GM12878 (cell line): Measurements from ENCODE around the gene FCAR. TPM values are rescaled to one million over a fixed set of nuclear protein-coding genes. Genes with fewer than 3 reads are reported as not detected.

Experiments
- ATAC-seq: fragments of 200-7000 bp; cut with Tn5 transposase; 3 replicates; pipeline ENCODE4 v1.9.1; 2020; ENCODE audit warnings: mild to moderate bottlenecking, moderate library complexity
- BruUV-seq: library from RNA; stranded (reverse); fragments of 400-500 nt; replicated peaks from 2 replicates; lab custom pipeline; 2021; lab: Mats Ljungman, UMichigan
- CTCF ChIA-PET: fragments of 300-600 bp; sonication (Branson Sonifier 250); formaldehyde crosslinking; extraction: SDS; loops from one replicate; lab custom pipeline; 2021; ENCODE audit warnings: inconsistent platforms; lab: Yijun Ruan, JAX
- POLR2A ChIA-PET: fragments of 350-600 bp; formaldehyde crosslinking; extraction: SDS; loops from one replicate; lab custom pipeline; 2021; ENCODE audit warnings: inconsistent platforms; lab: Charles Lee
- RAD21 ChIA-PET: fragments of 300-600 bp; sonication (Branson Sonifier 250); formaldehyde crosslinking; loops from one replicate; lab custom pipeline; 2023; ENCODE audit warnings: antibody characterized with exemption; ENCODE audit not compliant: unreplicated experiment; lab: Charles Lee
- SMC1A ChIA-PET: fragments of 300-600 bp; sonication (Branson Sonifier 250); formaldehyde crosslinking; loops from one replicate; lab custom pipeline; 2023; ENCODE audit not compliant: unreplicated experiment, uncharacterized antibody; lab: Charles Lee
- DNase-seq: peaks from one replicate; pipeline ENCODE4 v3.0.0-alpha.2; 2011; ENCODE audit warnings: low read depth, low spot score
- FAIRE-seq: peaks from 3 replicates; lab custom pipeline; 2011; peaks lifted over from hg19 to GRCh38; lab: Jason Lieb, UNC
- H2AFZ ChIP-seq: 2 replicates; pipeline ENCODE4 v1.6.0; 2011; ENCODE audit warnings: low read depth, low read length, control low read depth; ENCODE audit not compliant: control insufficient read depth
- H3K27ac ChIP-seq: 2 replicates; pipeline ENCODE4 v1.5.1; 2011; ENCODE audit warnings: control low read depth; ENCODE audit not compliant: control insufficient read depth, insufficient read depth
- H3K27me3 ChIP-seq, 2 experiments: replicated peaks in 1 of 2; 2 replicates each; pipeline versions ENCODE4 v1.6.0 to v1.6.1; 2011; ENCODE audit warnings: low read length in 1 of 2; ENCODE audit not compliant: control insufficient read depth in 2 of 2, insufficient read depth in 2 of 2
- H3K36me3 ChIP-seq, 2 experiments: 2 replicates each; pipeline ENCODE4 v1.5.1; 2011; ENCODE audit warnings: low read length in 1 of 2; ENCODE audit not compliant: control insufficient read depth in 2 of 2, insufficient read depth in 2 of 2
- H3K4me1 ChIP-seq: 2 replicates; pipeline ENCODE4 v1.6.1; 2011; ENCODE audit warnings: mild to moderate bottlenecking, low read length, moderate library complexity, mixed read lengths; ENCODE audit not compliant: control insufficient read depth, insufficient read depth
- H3K4me2 ChIP-seq: 2 replicates; pipeline ENCODE4 v1.6.0; 2011; ENCODE audit warnings: control low read depth; ENCODE audit not compliant: control insufficient read depth, insufficient read depth
- H3K4me3 ChIP-seq: fragments of 200-600 bp; sonication (generic); 2 replicates; pipeline ENCODE4 v1.5.1; 2016
- H3K79me2 ChIP-seq: 2 replicates; pipeline ENCODE4 v1.6.0; 2011; ENCODE audit warnings: low read length; ENCODE audit not compliant: control insufficient read depth, insufficient read depth
- H3K9ac ChIP-seq: 2 replicates; pipeline ENCODE4 v1.8.0; 2011; ENCODE audit warnings: low read length, control low read depth, mixed read lengths; ENCODE audit not compliant: control insufficient read depth, insufficient read depth
- H3K9me3 ChIP-seq: replicated peaks from 3 replicates; pipeline ENCODE4 v1.5.1; 2011; ENCODE audit warnings: mild to moderate bottlenecking, low read length; ENCODE audit not compliant: control insufficient read depth, insufficient read depth
- H4K20me1 ChIP-seq: 2 replicates; pipeline ENCODE4 v1.6.0; 2011; ENCODE audit not compliant: control insufficient read depth, insufficient read depth
- PAX8 ChIP-seq: fragments of 450-650 bp; IDR thresholded peaks from 2 replicates; pipeline ENCODE4 v1.6.1; 2017; ENCODE audit warnings: mild to moderate bottlenecking, moderate library complexity
- ZZZ3 ChIP-seq: IDR thresholded peaks from 2 replicates; pipeline ENCODE4 v1.6.1; 2011; ENCODE audit warnings: low read depth; ENCODE audit not compliant: control insufficient read depth, insufficient read length
- WGBS: methylation state at CpG from one replicate; pipeline ENCODE4 v1.1.6; 2016; ENCODE audit warnings: low lambda C conversion rate; ENCODE audit not compliant: insufficient replicate concordance, insufficient coverage; ENCODE audit errors: missing lambda C conversion rate; 5-methylcytosine and 5-hydroxymethylcytosine counted together
- in situ Hi-C: fragments of 300-500 bp; cut with MboI; formaldehyde crosslinking; loops from 9 replicates; pipeline ENCODE4 v1.14.3; 2018; ENCODE audit warnings: mixed read lengths
- intact Hi-C: fragments of 100-400 bp; cut with micrococcal nuclease; formaldehyde crosslinking; loops from one replicate; pipeline ENCODE4 v1.14.2; 2022; ENCODE audit not compliant: unreplicated experiment
- polyA plus RNA-seq, 11 experiments: library from polyadenylated mRNA; depleted of rRNA in 4 of 11; unstranded in 6 of 11; stranded (reverse) in 5 of 11; fragments of >200 nt; fragmentation: Nextera tagmentation in 4 of 11; fragmentation: Illumina TruSeq in 1 of 11; extraction: Ambion mirVana in 4 of 11; extraction: Trizol in 1 of 11; gene quantifications; 1 replicate in 1 of 11; 2 replicates in 10 of 11; pipeline versions ENCODE4 v1.2.1 to v1.2.3, GENCODE V29; 2011 to 2016; ENCODE audit warnings: inconsistent platforms in 2 of 11, missing spikeins in 2 of 11, low read depth in 1 of 11
- total RNA-seq, 4 experiments: library from RNA; depleted of rRNA in 3 of 4; stranded (reverse); fragments of >200 nt in 3 of 4; fragmentation: Illumina TruSeq in 1 of 4; extraction: Trizol in 1 of 4; gene quantifications; 2 replicates each; pipeline versions ENCODE4 v1.2.1 to v1.2.3, GENCODE V29; 2013 to 2021
- TF ChIP-seq, protein P1 (sequence below): fragments of 450-650 bp; formaldehyde crosslinking; IDR thresholded peaks from 2 replicates; pipeline ENCODE4 v1.4.0; 2020; ENCODE audit warnings: mild to moderate bottlenecking, moderate library complexity
- TF ChIP-seq, protein P2 (sequence below): IDR thresholded peaks from 2 replicates; pipeline ENCODE4 v1.6.1; 2011; ENCODE audit warnings: low read depth, mild to moderate bottlenecking, low read length, moderate library complexity, borderline replicate concordance; ENCODE audit errors: extremely low read depth

Gene FCAR
- total and polyA plus RNA-seq, 10 of the 15 experiments (the other 5 are each of a cell fraction or from before 2014, with no cell fraction given), result 0.49 TPM; not detected in 9

DNA sequence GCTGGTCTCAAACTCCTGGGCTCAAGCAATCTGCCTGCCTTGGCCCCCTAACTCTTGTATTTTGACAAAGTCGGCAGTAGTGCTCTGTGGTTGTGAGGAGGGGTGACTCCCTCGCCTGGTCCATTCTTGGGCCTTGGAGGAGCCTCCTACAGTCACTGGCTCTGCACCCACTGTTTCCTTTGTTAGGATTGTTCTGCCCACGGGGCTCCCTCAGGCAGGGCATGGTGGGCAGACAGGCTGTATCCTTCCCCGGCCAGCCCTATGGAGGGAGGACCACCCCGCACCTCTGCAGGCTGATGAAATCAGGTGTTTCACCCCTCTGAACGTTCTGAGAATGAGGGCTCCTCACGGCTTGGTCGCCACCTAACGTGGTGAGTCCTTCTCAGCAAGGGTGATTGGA lies 9.2 kb downstream of the FCAR start:
- BruUV-seq, result no TSS peak
- RAD21 ChIA-PET, result no interaction called here
- no peak for TF ChIP-seq ZZZ3
- no peak for TF ChIP-seq PAX8
- TF ChIP-seq, protein P1, sequence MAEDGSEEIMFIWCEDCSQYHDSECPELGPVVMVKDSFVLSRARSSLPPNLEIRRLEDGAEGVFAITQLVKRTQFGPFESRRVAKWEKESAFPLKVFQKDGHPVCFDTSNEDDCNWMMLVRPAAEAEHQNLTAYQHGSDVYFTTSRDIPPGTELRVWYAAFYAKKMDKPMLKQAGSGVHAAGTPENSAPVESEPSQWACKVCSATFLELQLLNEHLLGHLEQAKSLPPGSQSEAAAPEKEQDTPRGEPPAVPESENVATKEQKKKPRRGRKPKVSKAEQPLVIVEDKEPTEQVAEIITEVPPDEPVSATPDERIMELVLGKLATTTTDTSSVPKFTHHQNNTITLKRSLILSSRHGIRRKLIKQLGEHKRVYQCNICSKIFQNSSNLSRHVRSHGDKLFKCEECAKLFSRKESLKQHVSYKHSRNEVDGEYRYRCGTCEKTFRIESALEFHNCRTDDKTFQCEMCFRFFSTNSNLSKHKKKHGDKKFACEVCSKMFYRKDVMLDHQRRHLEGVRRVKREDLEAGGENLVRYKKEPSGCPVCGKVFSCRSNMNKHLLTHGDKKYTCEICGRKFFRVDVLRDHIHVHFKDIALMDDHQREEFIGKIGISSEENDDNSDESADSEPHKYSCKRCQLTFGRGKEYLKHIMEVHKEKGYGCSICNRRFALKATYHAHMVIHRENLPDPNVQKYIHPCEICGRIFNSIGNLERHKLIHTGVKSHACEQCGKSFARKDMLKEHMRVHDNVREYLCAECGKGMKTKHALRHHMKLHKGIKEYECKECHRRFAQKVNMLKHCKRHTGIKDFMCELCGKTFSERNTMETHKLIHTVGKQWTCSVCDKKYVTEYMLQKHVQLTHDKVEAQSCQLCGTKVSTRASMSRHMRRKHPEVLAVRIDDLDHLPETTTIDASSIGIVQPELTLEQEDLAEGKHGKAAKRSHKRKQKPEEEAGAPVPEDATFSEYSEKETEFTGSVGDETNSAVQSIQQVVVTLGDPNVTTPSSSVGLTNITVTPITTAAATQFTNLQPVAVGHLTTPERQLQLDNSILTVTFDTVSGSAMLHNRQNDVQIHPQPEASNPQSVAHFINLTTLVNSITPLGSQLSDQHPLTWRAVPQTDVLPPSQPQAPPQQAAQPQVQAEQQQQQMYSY (CRISPR knock-in tag), result no peak
- TF ChIP-seq, protein P2, sequence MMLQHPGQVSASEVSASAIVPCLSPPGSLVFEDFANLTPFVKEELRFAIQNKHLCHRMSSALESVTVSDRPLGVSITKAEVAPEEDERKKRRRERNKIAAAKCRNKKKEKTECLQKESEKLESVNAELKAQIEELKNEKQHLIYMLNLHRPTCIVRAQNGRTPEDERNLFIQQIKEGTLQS, result no peak
- Histone ChIP-seq H2AFZ (peak overlapping the region; percentile 65), H3K4me1 (peaks cover 3% of the 10 kb centered on the region; the same call in 1 of the 2 replicates), H3K9ac (no peak overlapping the region), H4K20me1 (no peaks in the 10 kb centered on the region), H3K27me3 (no peaks in the 10 kb centered on the region; a peak in 1 of 4 replicates), H3K4me2 (0 out of 2 replicates have a peak overlapping the region, but pooled peaks have one; percentile 17), H3K4me3 (no peak overlapping the region), H3K36me3 (no peaks in the 10 kb centered on the region), H3K79me2 (no peaks in the 10 kb centered on the region), H3K27ac (no peak overlapping the region; the same call in 1 of the 2 replicates), H3K9me3 (no peaks in the 10 kb centered on the region)
- in situ Hi-C loops, result no loop called here
- CTCF ChIA-PET, result no interaction called here
- no peak for ATAC-seq
- 52% methylated on average over 9 of the region's 9 CpGs for WGBS
- intact Hi-C loops, result loop anchor here (5.0 kb wide), 2 partner anchors 174 to 279 kb away; no protein-coding TSS in a partner anchor
- POLR2A ChIA-PET, result no interaction called here
- no peak for FAIRE-seq
- SMC1A ChIA-PET, result no interaction called here
- DNase-seq, result no peak
